NCI-H1417 treated with DMSO at 0.1 percent for 48 hours (cell line): ENCODE measurements around the gene AXL.
"Not testable (repeated sequence)": the region's sequence is repeated elsewhere in the genome, so short reads cannot be mapped to it uniquely, and the experiment has no call there.

Source experiments
- DNase-seq: peaks from one replicate; lab custom pipeline; 2025; lab: John Stamatoyannopoulos, UW

Gene AXL

GRCh38 chr19:41218615-41219507, at the start of gene AXL:
TSS of gene AXL (plus strand) at chr19:41219223. CDS start at chr19:41219393, 170 bp downstream.
- DNase-seq = no peak

- DNase-seq = no peak
Measured at GRCh38 chr19:41172297-41173164, 46.5 kb upstream of the AXL start.

GRCh38 chr19:41174297-41174928, 44.6 kb upstream of the AXL start:
- no peak for DNase-seq

GRCh38 chr19:41175801-41176777, 42.9 kb upstream of the AXL start:
- DNase-seq = no peak

GRCh38 chr19:41180173-41180572, 38.9 kb upstream of the AXL start:
- DNase-seq = not testable (repeated sequence)

- DNase-seq = no peak
Measured at GRCh38 chr19:41186971-41187883, 31.8 kb upstream of the AXL start.

GRCh38 chr19:41187884-41188279, 31.1 kb upstream of the AXL start:
- no peak for DNase-seq

GRCh38 chr19:41189425-41190065, 29.5 kb upstream of the AXL start:
- DNase-seq = no peak

- DNase-seq = no peak
Measured at GRCh38 chr19:41192574-41193429, 26.2 kb upstream of the AXL start, which contains the start of gene CYP2S1. TSS of gene CYP2S1 (plus strand) at chr19:41193219. CDS start at chr19:41193265, 46 bp downstream.

GRCh38 chr19:41193430-41194156, 25.4 kb upstream of the AXL start:
- DNase-seq = no peak

- no peak for DNase-seq
Measured at GRCh38 chr19:41194157-41194552, 24.9 kb upstream of the AXL start.

GRCh38 chr19:41195675-41196497, 23.1 kb upstream of the AXL start:
- DNase-seq = no peak

- no peak for DNase-seq
Measured at GRCh38 chr19:41198559-41198958, 20.5 kb upstream of the AXL start.

GRCh38 chr19:41203371-41203770, 15.7 kb upstream of the AXL start:
- DNase-seq = no peak

- DNase-seq = not testable (repeated sequence)
Measured at GRCh38 chr19:41204338-41204737, 14.7 kb upstream of the AXL start.

- no peak for DNase-seq
Measured at GRCh38 chr19:41205995-41206394, 13.0 kb upstream of the AXL start.

GRCh38 chr19:41206456-41206855, 12.6 kb upstream of the AXL start:
- no peak for DNase-seq
